H9 (cell line): Measurements from ENCODE around the gene PCBP4. TPM values are rescaled to one million over a fixed set of nuclear protein-coding genes. Genes with fewer than 3 reads are reported as not detected.

Experiments
- DNase-seq: peaks from one replicate; pipeline ENCODE4 v3.0.0-alpha.2; 2017
- H2AFZ ChIP-seq: one replicate; pipeline ENCODE4 v1.6.1; 2013; ENCODE audit warnings: mild to moderate bottlenecking, low read length, control low read depth, moderate library complexity
- H2AK5ac ChIP-seq: 2 replicates; pipeline ENCODE4 v1.6.1; 2013; ENCODE audit warnings: low read length, control low read depth, mixed read lengths; ENCODE audit not compliant: insufficient read length
- H2BK120ac ChIP-seq: one replicate; pipeline ENCODE4 v1.6.1; 2013; ENCODE audit warnings: low read depth, mild to moderate bottlenecking, low read length, control low read depth, inconsistent platforms; ENCODE audit not compliant: poor library complexity, severe bottlenecking
- H2BK12ac ChIP-seq: 2 replicates; pipeline ENCODE4 v1.6.1; 2013; ENCODE audit warnings: low read length, control low read depth, mixed read lengths, low read depth; ENCODE audit not compliant: insufficient read length
- H2BK15ac ChIP-seq: 2 replicates; pipeline ENCODE4 v1.6.1; 2013; ENCODE audit warnings: low read depth, low read length, control low read depth
- H2BK20ac ChIP-seq: one replicate; pipeline ENCODE4 v1.6.1; 2013; ENCODE audit warnings: low read depth, mild to moderate bottlenecking, low read length, control low read depth, inconsistent platforms; ENCODE audit not compliant: poor library complexity, severe bottlenecking
- H2BK5ac ChIP-seq: 2 replicates; pipeline ENCODE4 v1.6.1; 2013; ENCODE audit warnings: low read length, control low read depth, mixed read lengths; ENCODE audit not compliant: insufficient read length
- H3K14ac ChIP-seq: 2 replicates; pipeline ENCODE4 v1.6.1; 2013; ENCODE audit warnings: low read length, control low read depth; ENCODE audit not compliant: insufficient read depth
- H3K18ac ChIP-seq: 2 replicates; pipeline ENCODE4 v1.6.1; 2013; ENCODE audit warnings: low read depth, mild to moderate bottlenecking, mixed read lengths, low read length, control low read depth; ENCODE audit not compliant: insufficient read length
- H3K23ac ChIP-seq: 2 replicates; pipeline ENCODE4 v1.6.1; 2013; ENCODE audit warnings: low read length, control low read depth, mixed read lengths, low read depth; ENCODE audit not compliant: insufficient read length
- H3K23me2 ChIP-seq: 2 replicates; pipeline ENCODE4 v1.6.1; 2013; ENCODE audit warnings: low read depth, mild to moderate bottlenecking, mixed read lengths, low read length, control low read depth; ENCODE audit not compliant: insufficient read length, poor library complexity, severe bottlenecking
- H3K27ac ChIP-seq: 2 replicates; pipeline ENCODE4 v1.5.1; 2013; ENCODE audit warnings: low read length, control low read depth, mixed read lengths, low read depth; ENCODE audit not compliant: insufficient read length
- H3K27me3 ChIP-seq: 2 replicates; pipeline ENCODE4 v1.6.1; 2013; ENCODE audit warnings: low read length, control low read depth, inconsistent platforms; ENCODE audit not compliant: insufficient read depth
- H3K4ac ChIP-seq: 2 replicates; pipeline ENCODE4 v1.6.1; 2013; ENCODE audit warnings: low read depth, mild to moderate bottlenecking, control low read depth, inconsistent platforms, low read length, moderate library complexity
- H3K4me1 ChIP-seq: 2 replicates; pipeline ENCODE4 v1.6.1; 2013; ENCODE audit warnings: low read length, control low read depth, inconsistent platforms; ENCODE audit not compliant: insufficient read depth
- H3K4me2 ChIP-seq: 2 replicates; pipeline ENCODE4 v1.6.1; 2013; ENCODE audit warnings: low read length, control low read depth, mixed read lengths; ENCODE audit not compliant: insufficient read length, insufficient read depth
- H3K56ac ChIP-seq: 2 replicates; pipeline ENCODE4 v1.6.1; 2013; ENCODE audit warnings: low read depth, mild to moderate bottlenecking, mixed read lengths, low read length, control low read depth; ENCODE audit not compliant: insufficient read length
- H3K79me1 ChIP-seq: 2 replicates; pipeline ENCODE4 v1.6.1; 2013; ENCODE audit warnings: low read depth, mild to moderate bottlenecking, moderate library complexity, low read length, control low read depth, inconsistent platforms; ENCODE audit not compliant: insufficient read depth, poor library complexity, severe bottlenecking
- H3K79me2 ChIP-seq: 2 replicates; pipeline ENCODE4 v1.6.1; 2013; ENCODE audit warnings: low read length, control low read depth, inconsistent platforms; ENCODE audit not compliant: insufficient read depth
- H3K9ac ChIP-seq: 2 replicates; pipeline ENCODE4 v1.6.1; 2013; ENCODE audit warnings: low read length, control low read depth, mixed read lengths; ENCODE audit not compliant: insufficient read length; ENCODE audit errors: extremely low read depth
- H3K9me3 ChIP-seq: one replicate; pipeline ENCODE4 v1.6.1; 2013; ENCODE audit warnings: low read depth, low read length, inconsistent platforms; ENCODE audit not compliant: control insufficient read depth
- H3T11ph ChIP-seq: one replicate; pipeline ENCODE4 v1.6.1; 2013; ENCODE audit warnings: mild to moderate bottlenecking, low read length, control low read depth, inconsistent platforms
- H4K20me1 ChIP-seq: one replicate; pipeline ENCODE4 v1.6.1; 2013; ENCODE audit not compliant: control insufficient read depth, insufficient read length, insufficient read depth
- H4K5ac ChIP-seq: 2 replicates; pipeline ENCODE4 v1.6.1; 2013; ENCODE audit warnings: low read depth, mild to moderate bottlenecking, mixed read lengths, low read length, control low read depth; ENCODE audit not compliant: insufficient read length
- H4K8ac ChIP-seq: replicated peaks from 2 replicates; pipeline ENCODE4 v1.6.1; 2013; ENCODE audit warnings: low read length, control low read depth, mixed read lengths, low read depth; ENCODE audit not compliant: insufficient read length
- H4K91ac ChIP-seq: 2 replicates; pipeline ENCODE4 v1.6.1; 2013; ENCODE audit warnings: low read depth, mild to moderate bottlenecking, moderate library complexity, mixed read lengths, low read length, control low read depth; ENCODE audit not compliant: insufficient read length
- H3K27ac Mint-ChIP-seq, 3 experiments: 2 replicates in 2 of 3; 3 replicates in 1 of 3; pipeline ENCODE4 v1.8.0; 2020 to 2021; ENCODE audit warnings: mixed read lengths in 3 of 3, mild to moderate bottlenecking in 1 of 3, moderate library complexity in 1 of 3
- H3K27me3 Mint-ChIP-seq: 2 replicates; pipeline ENCODE4 v1.8.0; 2021; ENCODE audit warnings: low read depth, mild to moderate bottlenecking, moderate library complexity, mixed read lengths
- H3K36me3 Mint-ChIP-seq, 3 experiments: 2 replicates in 2 of 3; 3 replicates in 1 of 3; pipeline ENCODE4 v1.8.0; 2020 to 2021; ENCODE audit warnings: low read depth in 3 of 3, mixed read lengths in 3 of 3; ENCODE audit not compliant: insufficient read depth in 1 of 3
- H3K4me1 Mint-ChIP-seq, 2 experiments: 2 replicates each; pipeline ENCODE4 v1.8.0; 2020; ENCODE audit warnings: mixed read lengths in 2 of 2
- H3K4me3 Mint-ChIP-seq, 2 experiments: 2 replicates in 1 of 2; 3 replicates in 1 of 2; pipeline ENCODE4 v1.8.0; 2020 to 2021; ENCODE audit warnings: mild to moderate bottlenecking in 2 of 2, mixed read lengths in 2 of 2, moderate library complexity in 1 of 2
- H3K9me3 Mint-ChIP-seq, 2 experiments: 2 replicates in 1 of 2; 3 replicates in 1 of 2; pipeline ENCODE4 v1.8.0; 2020; ENCODE audit warnings: mild to moderate bottlenecking in 2 of 2, mixed read lengths in 2 of 2, moderate library complexity in 1 of 2
- CTCF ChIP-seq: fragments of 200-600 bp; sonication (generic); conservative IDR thresholded peaks from 3 replicates; pipeline ENCODE4 v1.8.0; 2021; ENCODE audit warnings: antibody characterized with exemption, mild to moderate bottlenecking
- WGBS: extraction: QIAGEN DNeasy Blood & Tissue Kit; methylation state at CpG from one replicate; pipeline ENCODE4 v1.1.7; 2013; ENCODE audit warnings: missing lambda C conversion rate, low lambda C conversion rate, mixed read lengths; ENCODE audit not compliant: insufficient read length; ENCODE audit errors: extremely low coverage; 5-methylcytosine and 5-hydroxymethylcytosine counted together
- total RNA-seq: library from RNA; stranded (reverse); gene quantifications from 2 replicates; pipeline ENCODE4 v1.2.1, GENCODE V29; 2021

Gene PCBP4
- total RNA-seq, 1 experiment from 2014 or later = 24.6 TPM

- H2BK20ac ChIP-seq = no peak overlapping the region
- H3K4ac ChIP-seq = no peak overlapping the region
- peaks cover 12% of the 10 kb centered on the region for H3K79me1 ChIP-seq
- H3K4me1 ChIP-seq = 0 out of 2 replicates have a peak, but pooled peaks cover 2% of the 10 kb centered on the region
- H3K23ac ChIP-seq = no peak overlapping the region
- no peak overlapping the region for H2AFZ ChIP-seq
- no peak overlapping the region for H3K27ac ChIP-seq
- no peaks in the 10 kb centered on the region; a peak in 1 of 5 replicates for H3K9me3 Mint-ChIP-seq
- no peaks in the 10 kb centered on the region for H3K9me3 ChIP-seq
- H4K5ac ChIP-seq = no peak overlapping the region
- no peak overlapping the region for H2BK5ac ChIP-seq
- no peaks in the 10 kb centered on the region for H3K27me3 ChIP-seq
- H2BK120ac ChIP-seq = no peak overlapping the region
- no peak overlapping the region for H4K8ac ChIP-seq
- peaks cover 16% of the 10 kb centered on the region for H3K23me2 ChIP-seq
- DNase-seq = no peak
- no peak overlapping the region for H2BK12ac ChIP-seq
- H3K14ac ChIP-seq = no peak overlapping the region; the same call in 1 of the 2 replicates
- no peak overlapping the region for H3K18ac ChIP-seq
- H3K36me3 Mint-ChIP-seq = peaks cover 8 to 18% (median 15%) of the 10 kb centered on the region in 3 experiments; a peak in 6 of 7 replicates
- no peak overlapping the region for H2BK15ac ChIP-seq
- no peak overlapping the region for H3K4me2 ChIP-seq
- WGBS = no CpG with 5 or more reads among the region's 21 CpGs
- peaks cover 10% of the 10 kb centered on the region for H3K79me2 ChIP-seq
- no peak overlapping the region for H3K9ac ChIP-seq
- H4K91ac ChIP-seq = no peak overlapping the region
- H3K27ac Mint-ChIP-seq = no peak overlapping the region
- peaks cover 6% of the 10 kb centered on the region for H4K20me1 ChIP-seq
- no peak overlapping the region for H2AK5ac ChIP-seq
- no peak for TF ChIP-seq CTCF
- H3K56ac ChIP-seq = no peak overlapping the region
- peaks cover 17 to 18% of the 10 kb centered on the region in 2 experiments for H3K4me1 Mint-ChIP-seq
- no peak overlapping the region for H3T11ph ChIP-seq
- peaks cover 59% of the 10 kb centered on the region for H3K27me3 Mint-ChIP-seq
- no peak overlapping the region for H3K4me3 Mint-ChIP-seq
These were observed 23.5 kb downstream of the PCBP4 start for GRCh38 chr3:51943451-51944391.
